ENCODE data around the gene ORMDL3.

- TF ChIP-seq CTCF (IDR thresholded peaks at IDR 0.05) = no peak
- no peak for TF ChIP-seq POLR2A (IDR thresholded peaks at IDR 0.05)
Measured at GRCh38 chr17:39968761-39969160, 41.4 kb upstream of the ORMDL3 start.
